Mesodermal cell (in vitro differentiated cells): ENCODE results near the gene PLSCR3.

Source experiments
- H3K27ac ChIP-seq: 2 replicates; pipeline ENCODE4 v1.7.0; 2013; ENCODE audit warnings: mild to moderate bottlenecking, low read depth, low read length, moderate library complexity; ENCODE audit not compliant: severe bottlenecking
- H3K36me3 ChIP-seq: 2 replicates; pipeline ENCODE4 v1.7.1; 2013; ENCODE audit warnings: mild to moderate bottlenecking, low read length, moderate library complexity; ENCODE audit not compliant: control insufficient read depth, insufficient read depth
- H3K4me1 ChIP-seq: one replicate; pipeline ENCODE4 v1.7.1; 2013; ENCODE audit warnings: mild to moderate bottlenecking, low read length; ENCODE audit not compliant: insufficient read depth, control insufficient read depth, poor library complexity, severe bottlenecking
- H3K4me3 ChIP-seq: 2 replicates; pipeline ENCODE4 v1.7.0; 2013; ENCODE audit warnings: low read length, control low read depth, mild to moderate bottlenecking; ENCODE audit not compliant: insufficient read depth, poor library complexity, severe bottlenecking; ENCODE audit errors: extremely low read depth
- H3K9me3 ChIP-seq: 2 replicates; pipeline ENCODE4 v1.7.1; 2013; ENCODE audit warnings: mild to moderate bottlenecking, low read length, moderate library complexity; ENCODE audit not compliant: control insufficient read depth
- WGBS, 2 experiments: methylation state at CpG; one replicate each; pipeline ENCODE4 v1.1.5; 2013; ENCODE audit warnings: missing lambda C conversion rate in 2 of 2; ENCODE audit not compliant: insufficient coverage in 2 of 2; 5-methylcytosine and 5-hydroxymethylcytosine counted together

PLSCR3 gene

DNA sequence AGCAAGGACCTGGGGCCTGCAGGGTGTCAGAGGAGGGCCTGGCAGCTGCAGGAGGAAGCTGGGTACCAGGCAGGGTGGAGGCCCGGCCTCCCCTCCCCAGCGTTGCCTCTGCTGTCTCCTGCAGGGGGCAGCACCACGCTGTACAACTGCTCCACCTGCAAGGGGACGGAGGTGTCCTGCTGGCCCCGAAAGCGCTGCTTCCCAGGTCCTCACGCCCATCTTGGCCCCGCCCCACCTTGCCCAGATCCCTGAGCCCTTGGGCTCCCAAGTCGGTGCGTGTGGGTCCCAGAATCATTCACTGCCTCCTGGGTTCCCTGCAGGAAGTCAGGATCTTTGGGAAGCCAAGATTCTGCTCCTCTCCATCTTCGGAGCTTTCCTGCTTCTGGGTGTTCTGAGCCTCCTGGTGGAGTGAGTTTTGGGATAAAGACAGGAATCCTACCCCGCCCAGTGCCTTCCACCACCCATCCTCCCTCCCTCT is 38.2 kb downstream of the PLSCR3 start:
- Histone ChIP-seq H3K4me3 (no peak overlapping the region), H3K36me3 (no peaks in the 10 kb centered on the region), H3K27ac (no peak overlapping the region), H3K9me3 (no peaks in the 10 kb centered on the region), H3K4me1 (peaks cover 23% of the 10 kb centered on the region)
- WGBS, 2 experiments: 2 to 5% methylated on average over 10 of the region's 12 CpGs

DNA sequence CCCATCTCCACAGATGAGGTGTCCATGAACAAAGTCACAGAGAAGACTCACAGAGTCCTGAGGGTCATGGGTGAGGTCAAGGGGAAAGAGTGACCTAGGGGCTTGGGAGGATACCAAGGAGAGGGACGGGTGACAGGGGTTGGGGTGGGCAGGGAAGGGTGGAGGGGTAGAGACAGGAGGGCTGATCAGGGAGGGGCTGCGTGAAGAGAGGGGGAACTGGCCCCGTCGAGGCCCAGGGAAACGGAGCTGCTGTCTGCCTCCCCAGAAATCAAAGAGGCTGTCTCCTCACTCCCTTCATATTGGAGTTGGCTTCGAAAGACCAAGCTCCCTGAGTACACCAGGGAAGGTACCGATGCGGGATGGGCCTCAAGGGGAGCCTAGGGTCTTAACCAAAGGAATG is 38.8 kb downstream of the PLSCR3 start:
- H3K9me3 ChIP-seq: no peaks in the 10 kb centered on the region
- no peaks in the 10 kb centered on the region for H3K36me3 ChIP-seq
- H3K27ac ChIP-seq: no peak overlapping the region
- peaks cover 23% of the 10 kb centered on the region for H3K4me1 ChIP-seq
- WGBS, 2 experiments: 97% methylated on average over 3 of the region's 8 CpGs; no CpG with 5 or more reads in 1 of the 2 experiments
- H3K4me3 ChIP-seq: no peak overlapping the region

DNA sequence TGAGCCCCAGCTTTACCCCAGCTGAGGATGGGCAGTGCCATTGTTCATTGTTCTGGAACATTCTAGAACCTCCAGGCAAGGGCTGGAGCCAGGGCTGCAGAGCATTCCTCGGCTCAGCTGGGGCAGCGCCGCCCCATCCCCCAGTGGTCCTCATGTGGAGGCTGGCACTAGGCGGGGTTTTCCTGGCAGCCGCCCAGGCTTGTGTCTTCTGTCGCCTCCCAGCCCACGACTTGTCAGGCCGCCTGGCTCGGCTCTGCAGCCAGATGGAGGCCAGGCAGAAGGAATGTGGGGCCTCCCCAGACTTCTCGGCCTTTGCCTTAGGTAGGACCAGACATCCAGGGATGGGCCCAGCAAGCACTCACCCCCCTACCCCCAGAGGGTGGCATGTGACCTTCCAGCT is 39.3 kb downstream of the PLSCR3 start, which contains the start of gene TMEM95:
TMEM95 (plus strand) TSS at position 104 of the 400 bp plus-strand sequence; CDS start at position 153, 49 bp downstream.
- H3K9me3 ChIP-seq: no peaks in the 10 kb centered on the region
- 78 to 82% methylated on average over 9 of the region's 10 CpGs for WGBS, 2 experiments
- no peaks in the 10 kb centered on the region for H3K36me3 ChIP-seq

DNA sequence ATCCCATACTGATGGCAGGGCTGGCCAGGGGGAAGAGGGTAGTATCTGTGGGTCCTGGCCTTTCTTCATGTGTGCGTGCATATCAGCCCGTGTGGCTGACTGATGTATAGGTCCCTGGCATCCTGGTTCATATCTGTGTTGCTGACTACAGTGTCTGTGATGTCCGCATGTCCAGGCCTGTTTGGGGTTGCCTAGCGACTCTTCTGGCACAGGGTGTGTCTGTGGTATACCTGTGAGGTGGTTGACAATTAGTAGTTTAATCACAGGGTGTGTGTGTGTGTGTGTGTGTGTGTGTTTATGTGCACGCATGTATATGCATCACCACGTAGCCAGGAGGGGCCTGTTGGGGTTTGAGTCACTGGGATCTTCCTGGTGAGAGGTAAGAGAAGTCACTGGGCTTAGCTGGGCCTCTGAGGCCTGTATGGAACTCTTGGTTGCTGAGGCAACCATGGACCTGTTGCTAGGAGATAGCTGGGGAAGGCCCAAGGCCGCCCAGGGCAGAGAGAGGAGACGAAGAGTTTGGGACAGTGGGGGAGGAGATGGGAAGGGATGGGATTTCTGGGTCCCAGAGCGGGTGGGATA is 40.0 kb downstream of the PLSCR3 start:
- 78 to 88% methylated on average over 6 of the region's 9 CpGs for WGBS, 2 experiments
- Histone ChIP-seq H3K4me3 (no peak overlapping the region), H3K9me3 (no peaks in the 10 kb centered on the region), H3K4me1 (peaks cover 28% of the 10 kb centered on the region), H3K36me3 (no peaks in the 10 kb centered on the region), H3K27ac (no peak overlapping the region)

More for the DNA sequence above, 39.3 kb downstream of the PLSCR3 start, which contains the start of gene TMEM95:
- peaks cover 23% of the 10 kb centered on the region for H3K4me1 ChIP-seq
- no peak within 1 kb of the TSS for H3K4me3 ChIP-seq
- H3K27ac ChIP-seq: no peak within 1 kb of the TSS

DNA sequence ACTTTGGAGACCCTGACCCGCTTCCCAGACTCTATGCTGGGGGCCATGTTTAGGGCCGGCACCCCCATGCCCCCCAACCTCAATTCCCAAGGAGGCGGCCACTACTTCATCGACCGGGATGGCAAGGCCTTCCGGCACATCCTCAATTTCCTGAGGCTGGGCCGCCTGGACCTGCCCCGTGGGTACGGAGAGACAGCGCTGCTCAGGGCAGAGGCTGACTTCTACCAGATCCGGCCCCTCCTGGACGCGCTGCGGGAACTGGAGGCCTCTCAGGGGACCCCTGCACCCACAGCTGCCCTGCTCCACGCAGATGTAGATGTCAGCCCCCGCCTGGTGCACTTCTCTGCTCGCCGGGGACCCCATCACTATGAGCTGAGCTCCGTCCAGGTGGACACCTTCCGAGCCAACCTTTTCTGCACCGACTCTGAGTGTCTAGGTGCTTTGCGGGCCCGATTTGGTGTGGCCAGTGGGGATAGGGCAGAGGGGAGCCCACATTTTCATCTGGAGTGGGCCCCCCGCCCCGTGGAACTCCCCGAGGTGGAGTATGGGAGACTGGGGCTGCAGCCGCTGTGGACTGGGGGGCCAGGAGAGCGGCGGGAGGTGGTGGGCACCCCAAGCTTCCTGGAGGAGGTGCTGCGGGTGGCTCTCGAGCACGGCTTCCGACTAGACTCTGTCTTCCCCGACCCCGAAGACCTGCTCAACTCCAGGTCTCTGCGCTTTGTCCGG is 41.3 kb downstream of the PLSCR3 start:
- Histone ChIP-seq H3K36me3 (no peaks in the 10 kb centered on the region), H3K9me3 (no peaks in the 10 kb centered on the region), H3K27ac (no peak overlapping the region), H3K4me1 (peaks cover 29% of the 10 kb centered on the region), H3K4me3 (no peak overlapping the region)
- 94% methylated on average over 31 to 35 of the region's 37 CpGs for WGBS, 2 experiments

DNA sequence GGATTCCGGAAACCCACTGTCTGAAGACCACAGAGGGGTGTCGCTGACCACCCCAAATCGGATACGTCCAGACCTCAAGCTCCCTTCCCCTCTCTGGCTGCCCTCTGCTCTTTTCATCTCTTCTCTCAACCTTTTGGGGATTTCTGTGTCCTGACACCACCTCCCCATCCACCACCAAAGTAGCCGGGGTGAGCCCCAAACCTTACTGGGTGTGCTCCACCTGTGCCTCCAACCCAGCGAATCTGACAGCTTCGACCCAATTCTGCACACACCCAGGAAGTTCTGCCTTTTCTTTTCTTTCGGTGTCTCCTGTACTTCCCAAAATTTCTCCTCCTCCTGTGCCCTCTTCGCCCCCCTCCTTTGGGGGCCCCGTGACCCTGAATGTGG is 41.8 kb downstream of the PLSCR3 start:
- peaks cover 29% of the 10 kb centered on the region for H3K4me1 ChIP-seq
- WGBS, 2 experiments: 37 to 51% methylated on average over 7 to 10 of the region's 10 CpGs
- H3K36me3 ChIP-seq: no peaks in the 10 kb centered on the region
- H3K27ac ChIP-seq: peak overlapping the region; percentile 98
- H3K4me3 ChIP-seq: peak overlapping the region; percentile 86
- H3K9me3 ChIP-seq: no peaks in the 10 kb centered on the region

DNA sequence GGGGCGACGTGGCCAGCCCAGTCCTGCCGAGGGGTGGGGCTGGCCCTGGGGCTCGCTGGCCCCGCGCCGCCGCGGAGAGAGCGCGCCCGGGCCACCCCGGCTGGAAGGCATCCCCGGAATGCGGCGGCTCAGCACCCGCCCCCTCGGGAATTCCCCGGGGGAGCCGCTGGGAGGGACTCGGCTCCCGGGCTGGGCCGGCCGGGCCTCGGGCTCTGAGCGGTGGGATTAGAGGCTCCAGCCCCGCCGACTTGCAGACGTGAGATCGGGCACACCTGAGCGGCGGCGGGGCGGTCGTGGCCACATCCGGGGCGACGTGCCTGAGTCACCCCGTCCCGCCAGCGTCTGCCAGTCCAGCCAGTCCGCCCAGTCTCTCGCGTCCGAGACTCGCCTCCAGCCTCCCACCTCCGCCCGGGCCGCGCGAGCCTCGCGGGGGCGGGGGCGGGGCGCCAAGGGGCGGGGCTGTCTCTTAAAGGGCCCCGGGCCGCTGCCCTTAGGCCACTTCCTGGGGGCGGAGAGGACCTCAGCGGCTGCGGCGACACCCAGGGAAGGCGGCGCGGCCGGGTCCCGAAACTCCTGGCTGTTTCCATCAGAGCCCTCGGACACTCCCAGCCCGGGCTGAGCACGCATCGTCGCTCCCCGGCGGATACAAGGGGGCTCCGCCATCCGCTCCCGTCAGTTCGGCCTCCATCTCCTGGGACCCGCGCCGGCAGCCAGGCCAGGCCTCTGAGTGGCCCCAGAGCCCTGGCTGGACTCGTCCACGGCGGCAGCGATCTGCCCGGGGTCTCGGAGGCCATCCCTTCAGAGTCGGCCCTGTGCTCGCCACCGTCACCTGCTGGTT is 42.4 kb downstream of the PLSCR3 start, which contains the start of gene KCTD11:
KCTD11 (plus strand) TSS at position 498 of the 838 bp plus-strand sequence.
- H3K36me3 ChIP-seq: no peaks in the 10 kb centered on the region
- peak within 1 kb of the TSS; percentile 98 for H3K27ac ChIP-seq
- H3K4me1 ChIP-seq: peaks cover 29% of the 10 kb centered on the region
- WGBS, 2 experiments: 0% methylated on average over 82 to 84 of the region's 91 CpGs
- no peaks in the 10 kb centered on the region for H3K9me3 ChIP-seq
- H3K4me3 ChIP-seq: peak within 1 kb of the TSS; percentile 86

DNA sequence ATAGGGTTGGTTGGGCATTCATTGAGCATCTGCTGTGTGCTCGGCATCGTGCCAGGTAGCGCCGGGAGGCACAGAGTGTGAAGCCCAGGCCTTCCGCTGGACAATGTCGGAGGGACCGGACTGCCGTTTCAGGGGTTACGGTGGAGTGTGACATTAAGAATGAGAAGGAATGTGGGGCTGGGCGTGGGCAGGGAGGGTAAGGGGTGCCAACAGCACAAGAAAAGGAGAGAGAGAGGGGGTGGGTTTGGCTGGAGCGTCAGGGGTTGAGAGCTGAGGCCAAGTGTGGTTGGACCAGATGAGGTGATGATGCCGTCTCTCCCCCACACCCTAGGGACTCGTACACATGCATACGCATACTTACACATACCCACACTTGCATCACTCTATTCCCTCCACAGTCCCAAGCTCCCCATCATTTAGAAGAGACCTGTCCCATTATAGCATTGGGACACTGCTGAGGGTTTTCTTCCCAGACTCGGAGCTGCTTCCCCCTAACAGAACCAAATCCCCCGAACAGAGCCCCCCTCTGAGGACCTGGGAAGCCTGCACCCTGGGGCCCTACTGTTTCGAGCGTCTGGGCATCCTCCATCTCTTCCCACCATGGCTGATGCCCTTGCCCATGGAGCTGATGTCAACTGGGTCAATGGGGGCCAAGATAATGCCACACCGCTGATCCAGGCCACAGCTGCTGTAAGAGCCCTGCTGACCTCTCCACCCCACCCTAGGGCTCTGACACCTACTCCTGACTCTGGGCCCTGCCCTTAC is 45.7 kb downstream of the PLSCR3 start:
- Histone ChIP-seq H3K4me1 (peaks cover 16% of the 10 kb centered on the region), H3K9me3 (no peaks in the 10 kb centered on the region), H3K4me3 (no peak overlapping the region), H3K36me3 (no peaks in the 10 kb centered on the region), H3K27ac (no peak overlapping the region)
- 92 to 94% methylated on average over 14 to 18 of the region's 19 CpGs for WGBS, 2 experiments

DNA sequence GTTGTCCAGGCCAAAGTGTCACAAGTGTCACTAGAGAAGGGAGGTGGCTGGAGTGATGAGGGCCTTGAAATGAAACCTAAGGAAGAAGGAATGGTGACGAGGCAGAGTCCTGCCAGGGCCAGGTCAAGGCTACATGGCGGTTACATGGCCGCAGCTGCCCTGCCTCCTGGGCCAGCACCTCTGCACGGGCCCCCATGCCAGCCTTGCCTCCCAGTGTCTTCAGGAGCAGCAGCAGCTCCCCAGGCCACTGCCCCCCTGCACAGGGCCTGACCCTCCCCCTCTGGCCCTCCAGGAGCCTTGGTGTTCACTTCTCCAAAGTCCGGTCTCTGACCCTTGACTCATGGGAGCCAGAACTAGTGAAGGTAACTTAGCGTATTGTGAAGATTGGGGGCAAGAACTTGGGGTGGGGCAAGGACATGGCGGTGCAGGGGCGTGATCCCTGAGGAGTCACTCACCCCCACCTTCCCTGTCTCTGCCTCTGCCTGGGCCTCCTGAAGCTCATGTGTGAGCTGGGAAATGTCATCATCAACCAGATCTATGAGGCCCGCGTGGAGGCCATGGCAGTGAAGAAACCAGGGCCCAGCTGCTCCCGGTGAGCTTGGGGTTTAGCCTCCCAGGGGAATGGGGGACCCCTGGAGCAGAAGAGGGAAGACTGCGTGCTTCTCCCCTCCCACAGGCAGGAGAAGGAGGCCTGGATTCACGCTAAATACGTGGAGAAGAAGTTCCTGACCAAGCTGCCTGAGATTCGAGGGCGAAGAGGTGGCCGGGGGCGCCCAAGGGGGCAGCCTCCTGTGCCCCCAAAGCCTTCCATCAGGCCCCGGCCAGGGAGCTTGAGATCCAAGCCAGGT is 46.5 kb downstream of the PLSCR3 start:
- H3K27ac ChIP-seq: no peak overlapping the region
- no peaks in the 10 kb centered on the region for H3K9me3 ChIP-seq
- H3K4me3 ChIP-seq: no peak overlapping the region
- WGBS, 2 experiments: 90 to 95% methylated on average over 11 to 13 of the region's 19 CpGs
- no peaks in the 10 kb centered on the region for H3K36me3 ChIP-seq
- peaks cover 10% of the 10 kb centered on the region for H3K4me1 ChIP-seq
